HG02623 (cell line): ENCODE data around the gene ZNF652.
"Not testable (repeated sequence)": the region's sequence is repeated elsewhere in the genome, so short reads cannot be mapped to it uniquely, and the experiment has no call there.

Experiments used
- ATAC-seq: cut with Tn5 transposase; IDR thresholded peaks from one replicate; pipeline ENCODE4 v1.9.1; 2021; ENCODE audit warnings: moderate library complexity; ENCODE audit not compliant: unreplicated experiment

ZNF652 gene

DNA sequence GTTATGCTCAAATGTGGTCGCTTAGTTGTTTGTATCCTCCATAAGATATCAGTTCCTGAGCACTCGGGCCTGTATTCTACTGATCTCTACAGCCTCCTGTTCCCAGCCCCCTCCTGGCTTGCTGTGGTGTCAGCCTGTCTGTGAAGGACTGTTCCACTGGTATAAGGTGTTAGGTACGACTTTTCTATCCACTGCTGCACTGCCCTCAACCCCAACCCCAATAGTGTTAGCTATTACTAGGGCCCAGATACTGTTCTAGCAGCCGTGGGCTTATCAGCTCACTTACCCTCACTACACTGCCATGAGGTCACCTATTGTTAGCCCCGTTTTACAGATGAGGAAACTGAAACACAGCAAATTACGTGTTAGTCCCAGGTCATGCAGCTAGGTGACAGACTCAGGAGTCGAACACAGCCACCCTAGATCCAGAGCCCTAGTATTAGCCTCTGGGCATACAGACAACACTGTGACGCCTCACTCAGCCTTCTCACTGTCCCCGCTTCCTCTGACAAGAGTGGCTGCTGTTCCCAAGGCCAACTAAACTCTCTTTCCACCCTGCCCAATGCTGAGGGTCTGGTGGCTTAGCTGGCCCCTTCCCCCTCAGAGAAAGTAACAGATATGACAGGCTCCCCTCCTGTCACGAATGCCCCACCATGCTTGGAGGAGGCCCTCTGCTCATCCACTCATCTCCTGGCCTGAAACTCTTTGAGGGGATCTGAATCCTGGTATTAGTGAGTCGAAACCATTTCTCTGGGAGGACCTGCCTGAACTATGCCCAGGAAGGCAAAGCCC is 25.6 kb upstream of the ZNF652 start:
- no peak for ATAC-seq

DNA sequence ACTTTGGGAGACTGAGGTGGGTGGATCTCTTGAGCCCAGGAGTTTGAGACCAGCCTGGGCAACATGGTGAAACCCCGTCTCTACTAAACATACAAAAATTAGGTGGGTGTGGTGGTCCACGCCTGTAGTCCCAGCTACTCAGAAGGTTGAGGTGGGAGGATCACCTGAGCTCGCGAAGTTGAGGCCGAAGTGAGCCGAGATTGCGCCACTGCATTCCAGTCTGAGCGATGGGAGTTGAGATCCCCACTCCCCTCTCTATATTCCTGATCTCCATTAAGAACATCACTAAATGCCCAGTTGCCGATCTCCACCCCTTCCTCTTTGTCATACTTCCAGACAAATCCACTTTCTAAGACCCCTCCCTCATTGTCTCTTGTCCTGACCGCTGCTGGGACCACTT is 24.3 kb upstream of the ZNF652 start:
- ATAC-seq = no peak

DNA sequence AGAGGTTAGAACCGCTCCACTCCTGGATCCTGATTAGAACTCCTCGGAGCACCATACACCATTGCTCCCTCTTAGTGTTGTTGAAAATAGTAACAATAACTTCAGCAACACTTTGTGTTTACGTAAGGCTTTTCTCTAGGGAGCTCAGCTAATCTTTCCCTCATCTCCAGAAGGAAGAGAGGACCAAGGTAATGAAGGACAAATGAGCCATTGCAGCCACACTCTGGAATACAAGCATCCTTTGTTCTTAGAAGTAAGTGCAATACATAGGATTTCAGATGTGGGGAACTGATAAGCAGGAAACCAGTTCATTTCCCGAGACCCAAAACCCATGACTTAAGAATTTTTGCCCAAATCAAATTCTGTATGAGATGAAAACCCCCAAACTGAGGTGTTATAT is 22.9 kb upstream of the ZNF652 start:
- no peak for ATAC-seq

DNA sequence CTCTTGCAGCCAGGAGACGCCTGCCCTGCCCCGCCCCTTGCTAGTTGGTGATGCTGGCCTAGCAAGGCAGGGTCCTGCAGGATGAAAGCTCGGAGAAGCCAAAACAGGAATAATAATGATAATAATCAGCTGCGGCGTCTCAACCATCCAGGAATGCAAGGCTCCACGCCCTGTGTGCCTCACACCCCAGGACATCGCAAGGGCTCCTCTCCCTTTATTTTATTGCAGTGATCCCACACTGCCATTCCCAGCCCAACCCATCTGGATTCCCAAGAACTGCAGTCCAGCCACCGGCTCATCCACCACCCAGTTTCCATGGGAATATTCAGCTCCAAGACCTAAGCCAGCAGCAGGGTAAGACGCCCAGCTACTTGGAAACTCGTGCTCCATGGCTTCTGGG is 21.0 kb upstream of the ZNF652 start:
- no peak for ATAC-seq

DNA sequence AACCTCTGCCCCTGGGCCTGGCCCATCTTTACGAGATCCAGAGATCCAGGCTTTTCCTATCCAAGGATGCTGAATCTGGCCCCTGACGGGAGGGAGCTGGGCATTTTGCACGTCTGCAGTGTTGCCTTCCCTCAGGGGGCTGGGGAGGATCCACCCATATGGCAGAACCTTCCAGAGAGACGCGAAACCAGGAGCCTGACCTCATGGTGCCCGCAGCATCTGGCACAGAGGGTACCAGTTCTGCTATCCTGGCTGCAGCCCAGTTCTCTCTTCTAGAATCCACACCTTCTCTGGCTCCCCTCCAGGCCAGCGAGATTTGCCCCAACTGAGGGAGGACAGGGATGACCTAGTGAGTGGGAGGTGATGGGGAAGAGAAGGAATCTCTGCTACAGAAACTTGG is 20.5 kb upstream of the ZNF652 start:
- no peak for ATAC-seq

DNA sequence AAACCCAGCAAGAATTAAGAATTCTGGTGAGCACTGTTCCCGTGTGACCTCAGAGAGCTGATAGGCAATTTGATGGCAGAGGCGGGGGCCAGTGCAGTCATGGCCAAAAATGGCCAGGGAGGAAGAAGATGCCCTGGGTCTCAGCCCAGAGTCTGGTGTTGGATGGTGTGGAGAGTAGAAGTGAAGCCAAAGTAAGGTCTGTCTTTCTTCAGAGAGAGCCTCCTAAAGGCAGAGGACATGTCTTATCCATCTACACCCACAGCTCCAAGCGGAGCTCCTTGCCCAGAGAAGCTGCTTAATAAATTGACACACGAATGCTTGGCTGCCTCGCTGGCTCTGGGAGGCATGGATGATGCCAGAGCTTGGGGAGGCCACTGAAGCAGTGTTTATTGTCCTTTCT is 19.7 kb upstream of the ZNF652 start:
- ATAC-seq = no peak

DNA sequence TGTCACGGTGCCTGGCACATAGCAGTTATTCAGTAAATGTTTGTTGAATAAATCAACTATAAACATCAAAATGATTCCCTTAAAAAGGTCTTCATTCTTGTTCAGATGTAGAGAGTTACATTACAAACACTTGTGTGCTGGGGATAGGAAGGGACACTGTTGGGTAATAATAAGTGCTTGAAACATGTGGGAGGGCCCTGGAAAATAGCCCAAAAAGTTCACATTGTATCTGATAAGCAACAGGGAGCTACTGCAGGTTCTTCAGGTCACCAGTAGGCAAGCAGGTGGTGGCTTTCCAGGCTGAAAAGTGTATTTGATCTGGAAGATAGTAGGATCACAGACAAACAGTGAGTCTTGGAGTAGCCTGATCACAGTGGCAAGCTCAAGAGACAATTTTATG is 19.0 kb upstream of the ZNF652 start:
- no peak for ATAC-seq

DNA sequence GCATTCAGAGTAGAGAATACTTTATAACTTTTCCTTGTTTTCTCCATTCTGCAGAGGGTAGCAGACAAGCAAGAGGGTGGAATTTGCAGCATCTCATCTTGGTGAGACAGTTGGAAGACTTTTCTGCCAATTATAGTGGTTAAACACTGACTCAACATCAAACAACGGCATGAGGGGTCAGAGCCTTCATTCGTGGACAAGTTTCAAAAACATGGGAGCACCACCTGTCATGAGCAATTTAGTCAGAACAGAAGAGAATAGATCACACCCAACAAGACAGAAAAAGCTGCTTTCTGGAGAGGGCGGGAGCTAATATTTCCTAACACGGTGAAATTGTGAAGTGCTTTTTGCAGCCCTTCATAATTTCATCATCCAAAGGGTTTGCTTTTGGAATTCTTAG is 17.9 kb upstream of the ZNF652 start:
- ATAC-seq = no peak

DNA sequence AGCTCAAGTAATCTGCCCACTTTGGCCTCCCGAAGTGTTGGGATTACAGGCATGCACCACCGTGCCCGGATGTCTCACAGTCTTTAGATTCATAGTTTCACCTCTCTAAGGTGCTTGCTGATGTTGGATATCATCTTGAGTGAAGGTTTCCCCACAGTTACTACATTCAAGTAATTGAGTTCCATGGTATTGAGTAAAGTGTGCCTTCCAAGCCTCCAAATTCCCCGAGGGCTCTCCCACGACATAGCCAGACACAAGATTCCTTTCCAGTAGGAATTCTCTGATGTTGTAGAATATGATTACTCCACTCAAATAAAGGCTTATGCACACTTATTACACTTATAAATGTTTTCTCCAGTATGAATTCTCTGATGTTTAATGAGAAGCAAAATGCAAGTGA is 16.3 kb upstream of the ZNF652 start:
- no peak for ATAC-seq

DNA sequence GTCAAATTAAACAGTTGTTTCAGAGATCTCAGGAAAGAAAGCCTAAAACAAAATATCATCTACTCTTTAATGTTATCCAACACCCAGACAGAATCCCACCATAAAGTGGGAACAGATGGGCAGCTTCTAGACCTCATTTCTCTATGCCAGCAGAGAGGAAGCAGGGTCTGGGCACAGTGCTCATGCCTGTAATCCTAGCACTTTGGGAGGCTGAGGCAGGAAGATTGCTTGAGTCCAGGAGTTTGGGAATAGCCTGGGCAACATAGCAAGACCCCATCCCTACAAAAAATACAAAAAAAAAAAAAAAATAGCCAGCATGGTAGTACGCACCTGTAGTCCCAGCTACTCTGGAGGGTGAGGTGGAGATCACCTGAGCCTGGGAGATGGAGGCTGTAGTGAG is 13.5 kb upstream of the ZNF652 start:
- no peak for ATAC-seq

DNA sequence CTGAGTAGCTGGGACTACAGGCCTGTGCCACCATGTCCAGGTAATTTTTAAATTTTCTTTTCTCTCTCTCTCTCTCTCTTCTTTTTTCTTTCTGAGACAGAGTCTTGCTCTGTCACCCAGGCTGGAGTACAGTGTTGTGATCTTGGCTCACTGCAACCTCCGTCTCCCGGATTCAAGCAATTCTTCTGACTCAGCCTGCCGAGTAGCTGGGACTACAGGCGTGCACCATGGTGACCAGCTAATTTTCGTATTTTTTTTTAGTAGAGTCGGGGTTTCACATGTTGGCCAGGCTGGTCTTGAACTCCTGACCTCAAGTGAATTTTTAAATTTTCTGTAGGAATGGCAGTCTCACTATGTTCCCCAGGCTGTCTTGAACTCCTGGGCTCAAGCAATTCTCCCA is 11.1 kb upstream of the ZNF652 start:
- no peak for ATAC-seq

DNA sequence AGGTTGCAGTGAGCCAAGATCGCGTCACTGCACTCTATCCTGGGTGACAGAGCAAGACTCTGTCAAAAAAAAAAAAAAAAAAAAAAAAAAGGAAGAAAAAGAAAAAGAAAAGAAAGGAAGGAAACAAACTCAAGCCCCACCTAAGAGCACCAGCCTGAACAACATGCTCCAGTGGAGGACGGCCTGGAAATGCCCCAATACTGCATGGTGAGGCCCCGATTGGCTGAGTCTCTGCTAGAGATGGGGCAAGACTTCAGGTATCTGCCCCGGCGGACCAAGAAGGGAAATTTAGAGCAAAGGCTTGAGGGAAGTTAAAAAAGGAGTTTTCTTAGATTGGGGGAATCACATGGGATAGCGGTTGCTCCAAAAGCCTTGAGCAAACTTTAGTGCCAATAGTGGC is 10.4 kb upstream of the ZNF652 start:
- no peak for ATAC-seq

DNA sequence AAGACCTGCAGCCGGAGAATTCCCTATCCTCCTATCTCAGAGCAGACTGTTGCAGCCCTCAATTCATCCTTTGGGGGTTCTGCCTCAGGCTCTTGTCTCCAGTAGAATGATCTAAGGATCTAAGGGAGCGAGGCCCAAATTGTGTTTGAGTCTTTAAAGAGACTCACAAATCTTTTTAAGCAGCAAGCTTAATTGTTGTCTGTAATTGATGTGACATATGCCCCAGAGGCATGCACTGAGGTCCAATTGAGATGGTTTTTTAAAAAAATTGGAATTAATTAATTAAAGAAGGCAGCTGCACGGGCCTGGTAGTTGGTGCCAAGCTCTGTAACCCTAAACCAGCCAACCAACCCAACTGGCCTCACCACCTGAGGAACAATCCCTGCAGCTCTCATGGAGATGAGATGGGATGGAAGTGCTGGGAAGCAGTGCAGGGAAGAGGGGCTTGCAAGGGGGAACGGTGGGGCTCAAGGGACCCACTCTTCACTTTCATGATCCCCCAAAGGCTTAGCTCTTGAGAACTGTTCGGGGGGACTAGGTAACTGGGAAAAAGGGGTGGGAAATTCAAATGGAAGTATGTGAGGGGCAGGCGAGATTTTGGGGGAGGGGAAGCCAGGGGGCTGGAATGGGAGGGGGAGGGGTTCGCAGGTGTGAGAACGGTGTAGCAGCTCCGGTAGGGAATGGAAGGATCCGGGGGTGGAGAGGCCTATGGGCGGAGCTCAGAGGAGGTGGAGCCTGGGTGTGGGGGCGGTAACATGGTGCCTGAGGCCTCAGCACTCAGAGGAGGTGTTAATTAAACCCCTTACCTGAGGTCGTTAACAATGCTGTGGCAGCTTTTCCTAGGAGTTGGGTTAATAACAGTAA is 9.2 kb upstream of the ZNF652 start:
- no peak for ATAC-seq

DNA sequence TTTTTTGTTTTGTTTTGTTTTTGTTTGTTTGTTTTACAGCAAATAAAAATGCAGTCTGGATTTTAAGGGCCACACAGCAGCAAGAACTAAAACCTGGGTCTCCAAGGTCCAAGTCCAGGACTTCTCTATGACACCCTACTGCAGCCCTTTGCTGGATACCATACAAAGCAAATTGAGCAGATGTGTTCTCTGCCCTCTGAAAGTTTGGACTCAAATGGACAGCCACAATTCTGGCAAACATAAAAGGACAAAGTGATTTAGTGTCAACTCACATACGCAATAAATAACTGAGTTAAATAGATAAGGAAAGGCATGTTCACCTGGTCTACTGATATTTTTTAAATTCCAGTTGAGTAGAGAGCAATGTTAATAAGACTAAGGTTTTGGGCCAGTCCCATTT is 7.7 kb upstream of the ZNF652 start:
- ATAC-seq = no peak

DNA sequence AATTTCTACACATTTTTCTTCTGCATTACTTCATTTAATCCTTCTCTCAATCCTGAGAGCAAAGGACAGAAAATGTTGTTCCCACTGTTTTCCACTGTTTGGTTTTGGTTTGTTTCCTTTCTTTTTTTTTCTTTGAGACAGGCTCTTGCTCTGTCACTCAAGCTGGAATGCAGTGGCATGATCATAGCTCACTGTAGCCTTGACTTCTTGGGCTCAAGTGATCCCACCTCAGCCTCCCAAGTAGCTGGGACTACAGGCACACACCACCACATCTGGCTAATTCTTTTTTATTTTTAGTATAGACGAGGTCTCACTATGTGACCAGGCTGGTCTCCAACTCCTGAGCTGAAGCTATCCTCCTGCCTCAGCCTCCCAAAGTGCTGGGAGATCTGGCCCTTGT is 7.0 kb upstream of the ZNF652 start:
- no peak for ATAC-seq

DNA sequence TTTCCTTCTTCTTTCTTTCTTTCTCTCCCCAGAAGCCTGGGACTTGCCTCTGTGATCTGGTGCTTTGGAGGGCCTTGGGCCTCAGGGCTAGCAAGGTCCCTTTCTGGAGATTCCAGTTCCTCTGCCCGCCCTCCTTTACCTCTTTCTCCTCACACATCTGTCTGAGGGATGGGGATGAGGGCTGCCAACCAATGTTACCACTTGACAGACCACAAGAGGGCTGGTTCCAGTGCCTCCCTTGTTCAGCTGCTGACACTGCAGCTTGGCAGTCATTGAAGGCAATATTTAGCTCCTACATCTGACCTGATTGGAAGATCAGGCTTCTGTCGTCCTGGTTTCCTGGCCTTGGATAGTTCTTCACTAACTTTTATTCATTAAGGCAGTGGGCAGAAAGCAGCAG is 3.6 kb upstream of the ZNF652 start:
- ATAC-seq = no peak

DNA sequence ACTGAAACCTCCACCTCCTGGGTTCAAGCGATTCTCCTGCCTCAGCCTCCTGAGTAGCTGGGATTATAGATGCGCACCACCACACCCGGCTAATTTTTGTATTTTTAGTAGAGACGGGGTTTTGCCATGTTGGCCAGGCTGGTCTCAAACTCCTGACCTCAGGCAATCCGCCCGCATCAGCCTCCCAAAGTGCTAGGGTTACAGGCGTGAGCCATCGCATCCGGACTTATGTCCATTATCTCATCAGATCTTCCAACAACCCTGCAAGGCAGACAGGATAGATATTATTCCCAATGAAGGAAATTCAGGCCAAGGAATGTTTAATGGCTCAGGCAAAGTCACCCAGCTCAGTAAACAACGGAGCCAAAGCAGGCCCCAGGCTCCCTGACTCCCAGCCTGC is 3.1 kb upstream of the ZNF652 start:
- not testable (repeated sequence) for ATAC-seq

DNA sequence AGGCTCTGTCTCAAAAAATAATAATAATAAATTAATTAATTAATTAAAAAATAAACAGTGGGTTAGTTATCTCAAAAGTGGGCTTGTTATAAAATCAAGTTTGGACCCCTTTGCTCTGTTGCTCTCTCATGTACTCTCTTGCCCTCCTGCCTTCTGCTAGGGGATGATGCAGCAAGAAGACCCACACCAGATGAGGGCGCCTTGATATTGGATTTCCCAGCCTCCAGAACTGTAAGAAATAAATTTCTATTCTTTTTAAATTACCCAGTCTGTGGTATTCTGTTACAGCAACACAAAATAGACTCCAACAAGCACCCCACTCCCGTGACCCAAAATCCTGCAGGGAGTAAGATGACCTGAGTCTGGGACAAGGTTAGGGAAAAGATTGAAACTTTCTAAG is 2.1 kb upstream of the ZNF652 start:
- no peak for ATAC-seq

DNA sequence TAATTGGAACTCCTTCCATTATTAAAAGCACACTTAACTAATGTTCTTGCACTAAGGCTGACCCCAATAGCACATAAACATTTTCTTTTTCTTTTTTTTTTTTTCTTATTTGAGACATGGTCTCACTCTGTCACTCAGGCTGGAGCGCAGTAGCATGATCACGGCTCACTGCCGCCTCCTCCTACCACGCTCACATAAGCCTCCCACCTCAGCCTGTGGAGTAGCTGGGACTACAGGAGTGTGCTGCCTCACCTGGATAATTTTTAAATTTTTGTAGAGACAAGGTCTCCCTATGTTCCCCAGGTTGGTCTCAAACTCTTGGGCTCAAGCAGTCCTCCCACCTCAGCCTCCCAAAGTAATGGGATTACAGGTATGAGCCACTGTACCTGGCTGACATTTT is 1.2 kb upstream of the ZNF652 start:
- no peak for ATAC-seq

DNA sequence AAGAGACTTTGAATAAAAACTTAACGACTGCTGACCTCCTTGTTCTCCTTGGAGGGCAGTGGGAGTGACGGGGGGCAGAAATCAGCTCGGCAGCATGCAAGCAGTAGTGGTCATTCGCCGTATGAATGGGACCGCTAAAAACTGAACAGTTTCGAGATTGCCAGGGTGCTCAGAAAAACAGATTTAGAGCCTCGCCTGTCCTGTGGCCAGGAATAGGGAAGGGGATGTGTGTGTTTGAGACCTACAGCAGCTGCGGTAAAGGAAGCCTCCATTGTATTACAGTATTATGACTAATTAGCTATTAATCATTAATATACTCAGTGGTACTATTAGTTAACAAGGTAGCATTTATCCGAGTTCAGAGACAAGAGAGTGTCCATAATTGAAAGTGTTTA is 670 bp upstream of the ZNF652 start:
- ATAC-seq = no peak

DNA sequence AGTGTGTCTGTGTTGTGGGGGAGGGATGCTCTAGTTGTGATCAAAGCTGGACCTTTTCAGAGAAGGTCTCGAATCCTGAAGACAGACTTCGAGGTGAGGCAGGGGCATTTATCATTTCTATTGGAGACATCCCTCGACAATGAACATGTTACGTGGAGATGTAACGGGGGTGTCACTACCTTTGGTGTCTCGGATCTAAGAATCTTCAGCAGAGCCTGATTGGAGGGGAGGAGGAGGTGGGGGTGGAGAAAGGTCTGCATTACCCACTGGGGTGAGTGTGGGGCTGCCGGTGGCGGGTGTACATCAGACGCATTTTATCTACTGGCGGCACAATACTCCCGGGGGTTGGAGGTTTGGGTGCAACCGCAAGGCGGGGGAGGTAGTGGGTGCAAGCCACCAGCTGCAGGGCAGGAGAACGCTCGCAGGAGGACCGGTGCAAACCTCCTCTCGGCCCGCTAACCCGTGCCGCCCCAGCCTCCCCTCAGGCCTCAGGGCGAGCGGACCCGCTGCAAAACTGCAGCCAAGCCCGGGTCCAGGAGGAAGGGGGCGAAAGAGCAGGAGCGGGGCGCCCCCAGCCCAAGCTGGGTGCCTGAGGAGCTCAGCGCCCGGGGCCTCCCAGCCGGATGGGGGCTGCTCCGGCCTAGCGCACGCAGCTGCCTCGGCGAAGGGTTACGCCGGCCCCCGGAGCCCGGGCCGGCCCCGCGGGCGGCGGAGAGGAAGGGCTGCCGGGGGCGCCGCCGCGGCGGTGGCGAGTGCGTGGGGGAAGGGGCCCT is 735 bp downstream of the ZNF652 start:
- ATAC-seq = peak; percentile 25

DNA sequence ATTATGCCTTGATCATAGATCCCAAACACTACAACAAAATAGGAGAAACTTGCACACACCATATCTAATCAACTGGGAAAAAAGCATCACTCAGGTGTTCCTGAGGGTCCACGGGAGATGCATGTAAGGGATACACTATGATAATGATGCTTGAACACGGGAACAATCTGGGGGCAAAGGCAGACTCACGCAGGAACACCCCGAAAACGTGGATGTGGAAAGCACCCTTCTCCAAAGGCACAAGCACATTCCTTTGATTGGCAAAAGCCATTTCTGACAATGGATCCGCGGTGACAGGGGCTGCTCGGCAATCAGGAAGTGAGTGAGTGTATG is 1.3 kb downstream of the ZNF652 start:
- no peak for ATAC-seq
